ENCODE measurements around the gene TSTD2.

DNA sequence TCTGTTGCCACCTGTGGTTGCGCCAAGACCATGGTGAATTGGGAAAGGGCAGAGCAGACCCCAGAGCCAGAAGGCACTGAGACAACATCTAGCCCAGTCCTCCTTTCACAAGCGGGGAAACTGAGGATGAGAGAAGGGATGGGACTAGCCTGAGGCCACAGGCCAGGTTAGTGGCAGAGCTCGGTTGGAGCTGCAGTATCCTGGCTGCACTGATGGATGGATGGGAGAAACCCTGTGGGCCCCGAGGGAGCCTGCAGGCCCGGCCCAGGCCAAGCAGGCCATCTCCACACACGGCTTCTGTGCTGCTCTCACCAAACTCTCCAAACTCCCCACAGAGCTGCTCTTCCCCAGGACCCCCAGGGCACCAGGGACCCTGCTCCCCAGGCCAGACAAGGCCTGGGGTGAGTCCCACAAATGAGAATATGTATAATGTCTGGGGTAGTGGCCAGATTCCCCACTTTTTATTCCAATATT is 60.2 kb downstream of the TSTD2 start:
- TF ChIP-seq CTCF (IDR thresholded peaks at IDR 0.05; ENCODE audit: low read length) (no peak), EZH2 (IDR thresholded peaks at IDR 0.05; ENCODE audit: borderline replicate concordance, low read length) (no peak)
